ENCODE measurements around the gene SERPINA4.

DNA sequence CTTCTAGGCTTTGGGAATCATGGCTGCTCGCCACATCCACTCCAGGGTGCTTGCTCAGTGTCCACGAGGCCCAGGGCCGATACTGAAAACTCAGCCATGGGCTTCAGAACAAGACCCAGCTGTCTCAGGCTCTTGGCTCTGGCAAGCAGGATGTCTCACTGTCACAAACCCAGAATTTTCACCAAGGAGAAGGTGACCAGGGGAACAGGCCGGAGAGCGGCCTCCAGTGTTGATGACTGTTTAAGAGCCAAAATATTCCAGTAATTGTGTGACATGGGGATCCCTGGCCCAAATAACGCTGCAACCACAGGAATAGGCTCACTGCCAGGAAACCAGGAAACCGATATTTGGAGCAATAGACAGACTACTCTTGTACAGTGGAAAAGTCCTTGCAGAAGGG is 10.2 kb downstream of the SERPINA4 start:
- no peak for TF ChIP-seq POLR2A (IDR thresholded peaks at IDR 0.05; ENCODE audit: low read depth, low read length)
- TF ChIP-seq POLR2AphosphoS5 (IDR thresholded peaks at IDR 0.05; ENCODE audit: insufficient read depth, low read depth, low read length): no peak
- TF ChIP-seq, protein P1, sequence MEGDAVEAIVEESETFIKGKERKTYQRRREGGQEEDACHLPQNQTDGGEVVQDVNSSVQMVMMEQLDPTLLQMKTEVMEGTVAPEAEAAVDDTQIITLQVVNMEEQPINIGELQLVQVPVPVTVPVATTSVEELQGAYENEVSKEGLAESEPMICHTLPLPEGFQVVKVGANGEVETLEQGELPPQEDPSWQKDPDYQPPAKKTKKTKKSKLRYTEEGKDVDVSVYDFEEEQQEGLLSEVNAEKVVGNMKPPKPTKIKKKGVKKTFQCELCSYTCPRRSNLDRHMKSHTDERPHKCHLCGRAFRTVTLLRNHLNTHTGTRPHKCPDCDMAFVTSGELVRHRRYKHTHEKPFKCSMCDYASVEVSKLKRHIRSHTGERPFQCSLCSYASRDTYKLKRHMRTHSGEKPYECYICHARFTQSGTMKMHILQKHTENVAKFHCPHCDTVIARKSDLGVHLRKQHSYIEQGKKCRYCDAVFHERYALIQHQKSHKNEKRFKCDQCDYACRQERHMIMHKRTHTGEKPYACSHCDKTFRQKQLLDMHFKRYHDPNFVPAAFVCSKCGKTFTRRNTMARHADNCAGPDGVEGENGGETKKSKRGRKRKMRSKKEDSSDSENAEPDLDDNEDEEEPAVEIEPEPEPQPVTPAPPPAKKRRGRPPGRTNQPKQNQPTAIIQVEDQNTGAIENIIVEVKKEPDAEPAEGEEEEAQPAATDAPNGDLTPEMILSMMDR (IDR thresholded peaks at IDR 0.05; ENCODE audit: extremely low read depth in 1 of 2, insufficient read depth in 1 of 2, low read depth in 1 of 2, low read length in 2 of 2): no peak
- TF ChIP-seq EZH2 (IDR thresholded peaks at IDR 0.05; ENCODE audit: borderline replicate concordance, low read depth, low read length, severe bottlenecking): no peak

Measured in endothelial cell of umbilical vein (primary cell).